Measurements from ENCODE around the gene LHB. TPM values are rescaled to one million over a fixed set of nuclear protein-coding genes. Genes with fewer than 3 reads are reported as not detected.

The LHB gene
- total and polyA plus RNA-seq, 2 donors (not counting 3 experiments of a cell fraction or from before 2014, with no cell fraction given), result 1.3 TPM; not detected in 1

- Histone ChIP-seq H4K20me1 (replicated peaks; ENCODE audit: control insufficient read depth, extremely low read depth, insufficient read depth, low read length) (no peaks in the 10 kb centered on the region), H3K9ac (replicated peaks; ENCODE audit: extremely low read depth, insufficient read depth, low read length) (no peak overlapping the region), H3K4me1 (ENCODE audit: control insufficient read depth, extremely low read depth, insufficient read depth, low read length) (peaks cover 10% of the 10 kb centered on the region), H3K4me3 (replicated peaks in 1 of 3; ENCODE audit: insufficient read depth in 1 of 3, low read depth in 1 of 3, low read length in 3 of 3) (no peak overlapping the region), H3K79me2 (ENCODE audit: control insufficient read depth, insufficient read depth, low read length) (no peaks in the 10 kb centered on the region), H3K27me3 (ENCODE audit: control insufficient read depth in 2 of 2, insufficient read depth in 2 of 2, low read length in 2 of 2) (peaks cover 0 to 5% of the 10 kb centered on the region in 2 experiments), H3K4me2 (ENCODE audit: insufficient read depth, low read length) (no peak overlapping the region), H3K9me3 (replicated peaks; ENCODE audit: control insufficient read depth, insufficient read depth, low read length) (no peaks in the 10 kb centered on the region), H3K9me1 (replicated peaks; ENCODE audit: control insufficient read depth, extremely low read depth, insufficient read depth, low read length) (no peaks in the 10 kb centered on the region), H3K27ac (ENCODE audit: insufficient read depth, low read depth, low read length) (no peak overlapping the region), H2AFZ (ENCODE audit: low read depth, low read length) (no peak overlapping the region), H3K36me3 (ENCODE audit: control insufficient read depth in 2 of 2, extremely low read depth in 1 of 2, insufficient read depth in 2 of 2, low read length in 2 of 2) (no peaks in the 10 kb centered on the region)
- no TSS peak for BruUV-seq (replicated peaks)
- TF ChIP-seq POLR2A (IDR thresholded peaks at IDR 0.05; ENCODE audit: low read depth, low read length) (no peak), MAX (IDR thresholded peaks at IDR 0.05; ENCODE audit: insufficient read depth, insufficient read length) (no peak), MYC (IDR thresholded peaks at IDR 0.05; ENCODE audit: low read depth, low read length) (no peak), FOS (IDR thresholded peaks at IDR 0.05; ENCODE audit: borderline replicate concordance, insufficient read depth, low read length) (no peak), JUN (IDR thresholded peaks at IDR 0.05; ENCODE audit: borderline replicate concordance, insufficient read depth, insufficient read length, low read depth) (no peak), EZH2 (IDR thresholded peaks at IDR 0.05; ENCODE audit: borderline replicate concordance, low read depth, low read length, severe bottlenecking) (no peak), CTCF (IDR thresholded peaks at IDR 0.05; ENCODE audit: extremely low read depth in 1 of 2, insufficient read depth in 1 of 2, low read depth in 1 of 2, low read length in 2 of 2) (no peak), GATA2 (IDR thresholded peaks at IDR 0.05; ENCODE audit: insufficient read depth, insufficient read length, low read depth, low read length) (no peak), POLR2AphosphoS5 (IDR thresholded peaks at IDR 0.05; ENCODE audit: insufficient read depth, low read depth, low read length) (no peak)
- dilution Hi-C loops (cut with MboI; ENCODE audit: extremely low pct_ligation_motif_present, low sequenced_read_pairs) (no loop called here), intact Hi-C loops (cut with micrococcal nuclease) (no loop called here)
- CTCF ChIA-PET, result interaction anchor here (1.4 kb wide), 1 partner anchor 22 kb away, joined by 4 read pairs; no protein-coding TSS in a partner anchor
- DNase-seq (ENCODE audit: low read depth, low spot score) (no peak), FAIRE-seq (no peak)
- POLR2A ChIA-PET, result no interaction called here
Observed at GRCh38 chr19:49022116-49022515, 5.2 kb upstream of the LHB start.
